ENCODE results near the gene POLDIP2. TPM values are rescaled to one million over a fixed set of nuclear protein-coding genes. Genes with fewer than 3 reads are reported as not detected.

POLDIP2 gene
- total and polyA plus RNA-seq, 2 of the 4 experiments (the other 2 are of a cell fraction), result 66.7 to 77.8 TPM

DNA sequence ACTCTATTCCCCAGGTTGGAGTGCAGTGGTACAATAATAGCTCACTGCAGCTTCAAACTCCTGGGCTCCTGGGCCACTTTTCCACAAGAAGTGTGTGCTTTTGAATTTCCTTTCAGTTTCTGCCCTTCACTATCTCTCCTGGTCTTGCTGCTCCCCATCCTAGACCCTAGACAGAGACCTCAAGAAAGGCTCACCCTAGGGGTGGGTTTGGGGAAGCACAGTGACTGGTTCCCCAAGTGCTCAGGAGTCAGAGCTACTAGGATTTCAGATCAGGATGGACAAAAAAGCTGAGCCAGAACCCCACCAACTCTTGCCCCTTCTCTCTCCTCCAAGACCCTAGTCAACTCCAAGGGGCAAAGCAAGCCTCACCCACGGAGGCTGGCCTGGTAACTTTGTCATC lies 9.3 kb upstream of the POLDIP2 start:
- no peak overlapping the region for H3K27ac ChIP-seq (ENCODE audit: insufficient read depth, low read length)
- H4K8ac ChIP-seq (ENCODE audit: low read depth in 2 of 2, low read length in 2 of 2), result no peak overlapping the region
- peaks cover 7% of the 10 kb centered on the region; the same call in 1 of the 2 replicates for H3K4me1 ChIP-seq (ENCODE audit: control insufficient read depth, insufficient read depth, low read length)
- no peak overlapping the region for H4K5ac ChIP-seq (ENCODE audit: low read depth, low read length)
- ATAC-seq (ENCODE audit: low read depth) (no peak), DNase-seq (no peak)
- H3K27me3 ChIP-seq (ENCODE audit: control insufficient read depth, insufficient read depth, low read length), result no peaks in the 10 kb centered on the region
- peaks cover 4% of the 10 kb centered on the region; the same call in 1 of the 2 replicates for H4K20me1 ChIP-seq (ENCODE audit: insufficient read depth, low read length)
- no peaks in the 10 kb centered on the region for H3K9me3 ChIP-seq (ENCODE audit: control insufficient read depth, insufficient read depth, low read length)
- in situ Hi-C loops (cut with MboI; ENCODE audit: low sequenced_read_pairs) (no loop called here), dilution Hi-C loops (cut with HindIII; ENCODE audit: low sequenced_read_pairs, unreplicated experiment) (no loop called here), intact Hi-C loops (cut with micrococcal nuclease) (no loop called here)
- no peak overlapping the region for H2AK9ac ChIP-seq (replicated peaks; ENCODE audit: low read depth, low read length, poor library complexity)
- peaks cover 9% of the 10 kb centered on the region for H3K36me3 ChIP-seq (ENCODE audit: control insufficient read depth, insufficient read depth, low read length)
- H2BK120ac ChIP-seq (ENCODE audit: low read depth, low read length), result no peak overlapping the region
- no peak overlapping the region for H3K18ac ChIP-seq (ENCODE audit: low read depth, low read length)
- no peaks in the 10 kb centered on the region for H3K79me1 ChIP-seq (ENCODE audit: low read depth in 1 of 2, low read length in 2 of 2)
- TF ChIP-seq RCOR1 (IDR thresholded peaks at IDR 0.05; ENCODE audit: insufficient replicate concordance, low read length), result no peak
- TF ChIP-seq POLR2A (IDR thresholded peaks at IDR 0.05; ENCODE audit: low read depth, low read length), result no peak
- TF ChIP-seq RAD21 (IDR thresholded peaks at IDR 0.05; ENCODE audit: low read length), result no peak
- no peak for TF ChIP-seq SMC3 (IDR thresholded peaks at IDR 0.05; ENCODE audit: low read depth, low read length)
- no peak for TF ChIP-seq CHD1 (IDR thresholded peaks at IDR 0.05; ENCODE audit: low read depth, low read length)
- TF ChIP-seq CEBPB (IDR thresholded peaks at IDR 0.05; ENCODE audit: low read depth, low read length), result no peak
- TF ChIP-seq, protein P1, sequence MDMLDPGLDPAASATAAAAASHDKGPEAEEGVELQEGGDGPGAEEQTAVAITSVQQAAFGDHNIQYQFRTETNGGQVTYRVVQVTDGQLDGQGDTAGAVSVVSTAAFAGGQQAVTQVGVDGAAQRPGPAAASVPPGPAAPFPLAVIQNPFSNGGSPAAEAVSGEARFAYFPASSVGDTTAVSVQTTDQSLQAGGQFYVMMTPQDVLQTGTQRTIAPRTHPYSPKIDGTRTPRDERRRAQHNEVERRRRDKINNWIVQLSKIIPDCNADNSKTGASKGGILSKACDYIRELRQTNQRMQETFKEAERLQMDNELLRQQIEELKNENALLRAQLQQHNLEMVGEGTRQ (IDR thresholded peaks at IDR 0.05; ENCODE audit: low read depth, low read length), result no peak
- no peak for TF ChIP-seq MAZ (IDR thresholded peaks at IDR 0.05; ENCODE audit: borderline replicate concordance, low read depth, low read length)
- TF ChIP-seq, protein P2, sequence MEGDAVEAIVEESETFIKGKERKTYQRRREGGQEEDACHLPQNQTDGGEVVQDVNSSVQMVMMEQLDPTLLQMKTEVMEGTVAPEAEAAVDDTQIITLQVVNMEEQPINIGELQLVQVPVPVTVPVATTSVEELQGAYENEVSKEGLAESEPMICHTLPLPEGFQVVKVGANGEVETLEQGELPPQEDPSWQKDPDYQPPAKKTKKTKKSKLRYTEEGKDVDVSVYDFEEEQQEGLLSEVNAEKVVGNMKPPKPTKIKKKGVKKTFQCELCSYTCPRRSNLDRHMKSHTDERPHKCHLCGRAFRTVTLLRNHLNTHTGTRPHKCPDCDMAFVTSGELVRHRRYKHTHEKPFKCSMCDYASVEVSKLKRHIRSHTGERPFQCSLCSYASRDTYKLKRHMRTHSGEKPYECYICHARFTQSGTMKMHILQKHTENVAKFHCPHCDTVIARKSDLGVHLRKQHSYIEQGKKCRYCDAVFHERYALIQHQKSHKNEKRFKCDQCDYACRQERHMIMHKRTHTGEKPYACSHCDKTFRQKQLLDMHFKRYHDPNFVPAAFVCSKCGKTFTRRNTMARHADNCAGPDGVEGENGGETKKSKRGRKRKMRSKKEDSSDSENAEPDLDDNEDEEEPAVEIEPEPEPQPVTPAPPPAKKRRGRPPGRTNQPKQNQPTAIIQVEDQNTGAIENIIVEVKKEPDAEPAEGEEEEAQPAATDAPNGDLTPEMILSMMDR (conservative IDR thresholded peaks at IDR 0.05; ENCODE audit: low read depth, low read length), result no peak
- no peak for TF ChIP-seq NFE2L2 (IDR thresholded peaks at IDR 0.05; ENCODE audit: low read depth, low read length)
- no peak for TF ChIP-seq MAFK (IDR thresholded peaks at IDR 0.05; ENCODE audit: low read depth, low read length)
- TF ChIP-seq RFX5 (IDR thresholded peaks at IDR 0.05; ENCODE audit: low read depth, low read length), result no peak
- no peak for TF ChIP-seq FOS (IDR thresholded peaks at IDR 0.05; ENCODE audit: low read depth, low read length)
- H2AK5ac ChIP-seq (ENCODE audit: low read depth, low read length), result no peak overlapping the region
- H2BK15ac ChIP-seq (ENCODE audit: low read depth, low read length), result no peak overlapping the region
- no peak overlapping the region for H3K56ac ChIP-seq (ENCODE audit: extremely low read depth, insufficient read depth, low read length)
- no peak overlapping the region for H2AFZ ChIP-seq (replicated peaks; ENCODE audit: low read length, poor library complexity)
- no TSS peak for BruUV-seq (replicated peaks)
- POLR2A ChIA-PET (ENCODE audit: unreplicated experiment), result no interaction called here
- H3K4ac ChIP-seq (ENCODE audit: low read depth, low read length), result no peak overlapping the region
- no peak overlapping the region for H3K4me3 ChIP-seq (ENCODE audit: insufficient read depth, low read depth, low read length)
- CTCF ChIA-PET, result no interaction called here
- WGBS, 2 experiments (ENCODE audit: extremely low coverage in 2 of 2, insufficient read length in 1 of 2), result no CpG with 5 or more reads among the region's 1 CpG
- no peak overlapping the region for H3K14ac ChIP-seq (replicated peaks; ENCODE audit: low read depth, low read length)
- H2BK5ac ChIP-seq (ENCODE audit: low read depth, low read length, poor library complexity, severe bottlenecking), result no peak overlapping the region
- H3K9ac ChIP-seq (ENCODE audit: low read depth, low read length), result no peak overlapping the region
- no peak overlapping the region for H4K91ac ChIP-seq (ENCODE audit: insufficient read depth, low read depth, low read length)
- no peak overlapping the region for H3K23ac ChIP-seq (ENCODE audit: low read depth, low read length)
- no peak overlapping the region for H3K4me2 ChIP-seq (ENCODE audit: low read depth, low read length)
- no peak overlapping the region for H2BK20ac ChIP-seq (ENCODE audit: low read depth, low read length)
- peaks cover 13% of the 10 kb centered on the region for H3K9me1 ChIP-seq (ENCODE audit: insufficient read depth, low read length)

Data from IMR-90 (cell line).